Gastrocnemius medialis (tissue), 4 donors: Measurements from ENCODE around the gene KLHL20.
A peak's percentile ranks its signal among the peaks of the same experiment; 100 is the strongest.

Experiments used
- CTCF ChIP-seq, 5 experiments: fragments of 450-650 bp in 3 of 5; fragments of 200-600 bp in 2 of 5; sonication (generic) in 2 of 5; IDR thresholded peaks in 4 of 5; conservative IDR thresholded peaks in 1 of 5; 1 replicate in 4 of 5; 2 replicates in 1 of 5; pipeline ENCODE4 v1.5.1; 2016 to 2019; ENCODE audit warnings: antibody characterized with exemption in 5 of 5, mild to moderate bottlenecking in 3 of 5, moderate library complexity in 3 of 5
- POLR2A ChIP-seq, 2 donors: fragments of 450-650 bp; IDR thresholded peaks; one replicate each; pipeline ENCODE4 v1.6.1; 2017; ENCODE audit warnings: antibody characterized with exemption in 2 of 2, mild to moderate bottlenecking in 2 of 2, moderate library complexity in 2 of 2

DNA sequence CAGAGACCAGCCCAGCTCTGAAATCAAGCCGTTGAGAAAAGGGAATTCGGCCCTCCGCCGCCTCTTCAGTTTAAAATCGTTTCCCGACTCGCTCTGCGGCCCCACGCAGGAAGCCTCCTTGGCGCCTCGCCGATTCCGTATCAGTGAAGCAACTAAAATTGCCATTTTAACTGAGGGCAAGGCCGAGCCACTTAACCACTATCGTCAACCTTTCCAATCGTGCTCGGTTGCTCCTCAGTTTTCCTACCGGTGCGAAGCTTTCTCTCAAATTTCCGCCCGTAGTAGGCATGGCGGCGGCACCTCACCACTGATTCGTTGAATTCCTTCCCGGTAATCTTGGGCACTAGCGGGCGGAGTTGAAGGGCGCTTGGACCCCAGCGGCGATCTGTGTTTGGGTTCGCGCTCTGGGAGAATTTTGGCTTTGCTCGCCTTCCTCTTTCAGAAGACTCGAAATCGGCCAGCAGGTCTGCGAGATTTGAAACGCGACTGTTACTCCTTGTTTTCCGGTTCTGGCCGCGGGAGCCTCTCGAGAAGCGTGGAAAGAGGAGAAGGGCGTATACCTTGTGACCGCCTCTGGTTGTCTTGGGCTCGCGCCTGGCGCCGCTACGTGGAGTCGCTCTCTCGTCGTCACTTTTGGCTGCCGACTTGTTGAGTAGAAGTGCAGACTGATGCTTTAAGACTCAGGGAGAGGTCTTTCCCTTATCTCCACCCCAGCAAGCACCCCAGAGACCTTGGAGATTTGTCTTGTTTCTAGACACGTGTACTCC lies 109.7 kb downstream of the KLHL20 start, which contains the start of the genes CENPL and DARS2:
- peak; percentile 31 to 62 for TF ChIP-seq POLR2A (IDR thresholded peaks at IDR 0.05)
- no peak for TF ChIP-seq CTCF (IDR thresholded peaks at IDR 0.05 in 4 of 5, conservative IDR thresholded peaks at IDR 0.05 in 1 of 5)
